Hematopoietic multipotent progenitor cell treated with erythropoietin and hydrocortisone succinate and interleukin-3 and kit ligand, for 6 days (in vitro differentiated cells): ENCODE measurements around the gene TIGIT.
"Not testable (repeated sequence)": the region's sequence is repeated elsewhere in the genome, so short reads cannot be mapped to it uniquely, and the experiment has no call there.

Experiments
- DNase-seq: peaks from one replicate; pipeline ENCODE4 v3.0.0-alpha.2; 2015

The TIGIT gene

DNA sequence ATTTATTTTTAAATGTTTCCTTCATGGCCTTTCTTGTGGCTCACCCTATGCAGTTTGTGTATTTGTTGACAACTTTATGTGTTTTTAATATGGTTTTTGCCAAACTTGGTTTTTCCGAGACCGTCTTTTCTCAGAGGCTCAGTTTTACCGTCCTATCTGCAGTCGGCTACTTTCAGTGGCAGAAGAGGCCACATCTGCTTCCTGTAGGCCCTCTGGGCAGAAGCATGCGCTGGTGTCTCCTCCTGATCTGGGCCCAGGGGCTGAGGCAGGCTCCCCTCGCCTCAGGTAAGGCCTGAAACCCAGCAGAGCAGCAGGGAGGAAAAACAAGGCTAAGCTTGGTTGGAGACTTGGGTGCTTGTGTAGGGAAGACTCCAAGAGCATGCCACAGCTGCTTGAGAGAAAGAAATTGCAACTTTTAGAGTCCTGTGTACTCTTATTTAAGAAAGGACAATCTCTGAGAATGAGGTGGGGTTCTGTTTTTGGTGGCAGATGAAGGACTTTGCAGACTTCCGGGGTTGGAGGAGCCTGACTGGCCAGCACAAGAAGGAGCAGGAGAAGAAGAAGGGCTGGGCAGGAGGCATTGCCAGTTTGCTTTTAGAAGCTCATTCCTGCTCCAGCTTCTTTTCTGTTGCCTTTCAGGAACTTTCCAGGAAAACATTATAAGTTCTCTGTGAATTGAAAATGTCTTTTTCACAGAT is at the start of gene TIGIT:
Gene TIGIT, plus strand, starts transcription at position 191 of the 698 bp plus-strand sequence. Its CDS starts 34 bp downstream, at position 225.
- DNase-seq, result no peak

DNA sequence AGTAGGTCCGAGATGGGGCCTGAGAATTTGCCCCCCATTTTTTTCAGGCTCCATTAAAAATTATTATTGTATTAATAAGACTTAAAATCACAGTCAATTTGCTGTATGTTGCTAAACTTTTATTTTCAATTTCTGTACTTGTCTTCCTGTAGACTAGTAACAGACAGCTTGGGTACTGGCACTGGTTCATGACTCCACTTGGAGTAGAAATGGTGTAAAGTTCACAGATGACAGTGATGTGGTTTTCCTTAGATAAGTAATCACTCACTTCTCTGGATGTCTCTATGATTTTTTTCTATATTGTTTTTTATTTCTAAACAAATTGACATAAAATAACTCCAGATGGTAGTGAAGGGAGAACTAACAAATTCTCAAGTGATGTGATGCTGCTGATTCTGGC is 40.9 kb upstream of the TIGIT start:
- DNase-seq, result no peak

DNA sequence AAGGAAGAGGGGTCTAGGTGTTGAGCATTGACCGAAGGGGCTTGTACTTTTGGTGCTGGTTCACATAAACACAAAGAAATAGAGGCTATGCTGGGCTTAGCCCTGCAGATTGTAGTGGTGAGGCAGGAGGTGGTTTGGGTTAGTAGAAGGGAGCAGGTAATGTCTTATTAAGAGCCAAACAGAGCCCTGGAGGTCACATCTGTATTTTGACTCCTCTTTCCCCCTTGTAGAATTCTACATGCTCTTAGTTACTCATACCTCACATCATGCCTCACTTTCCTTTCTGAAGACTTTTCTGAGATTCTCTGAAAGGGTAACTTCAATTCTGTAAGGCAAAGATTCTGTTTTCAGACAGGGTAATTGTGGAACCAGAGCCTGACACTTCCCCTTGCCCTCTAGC is 40.3 kb upstream of the TIGIT start:
- DNase-seq, result no peak

DNA sequence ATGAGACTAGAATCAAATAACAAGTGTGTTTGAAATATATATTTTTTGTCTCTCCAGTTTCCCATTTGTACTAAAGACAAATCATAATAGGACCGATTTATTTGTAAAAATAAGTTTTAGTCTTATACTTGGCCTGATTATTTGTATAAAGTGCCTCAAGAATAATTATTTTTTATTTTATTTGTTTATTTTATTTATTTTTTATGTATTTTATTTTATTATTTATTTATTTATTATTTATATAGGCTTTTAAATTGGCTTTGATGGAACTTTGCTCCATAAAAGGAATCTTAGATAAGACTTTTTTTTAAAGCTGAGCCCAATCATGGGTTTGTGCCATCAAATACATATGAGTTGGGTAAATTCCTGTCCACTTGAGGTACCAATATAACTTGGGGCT is 34.3 kb upstream of the TIGIT start:
- DNase-seq, result no peak

DNA sequence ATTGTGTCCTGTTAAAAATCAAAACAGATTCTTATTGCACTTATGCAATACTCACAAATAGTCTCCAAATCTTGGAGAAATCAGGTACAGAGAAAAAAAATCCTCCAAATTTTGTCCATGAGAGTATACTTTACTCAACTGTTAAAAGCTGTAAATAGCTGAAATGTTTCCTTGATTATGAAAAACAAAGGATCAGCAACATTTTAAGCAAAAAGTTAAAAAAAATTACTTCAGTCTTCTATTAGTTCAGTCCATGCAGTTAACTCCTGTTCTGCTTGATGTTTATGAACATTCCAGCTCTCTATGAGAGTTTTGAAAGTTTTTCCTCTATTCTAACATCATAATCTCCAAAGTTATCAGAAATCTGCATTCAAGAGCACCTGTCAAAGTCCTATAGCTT is 33.7 kb upstream of the TIGIT start:
- DNase-seq, result no peak

DNA sequence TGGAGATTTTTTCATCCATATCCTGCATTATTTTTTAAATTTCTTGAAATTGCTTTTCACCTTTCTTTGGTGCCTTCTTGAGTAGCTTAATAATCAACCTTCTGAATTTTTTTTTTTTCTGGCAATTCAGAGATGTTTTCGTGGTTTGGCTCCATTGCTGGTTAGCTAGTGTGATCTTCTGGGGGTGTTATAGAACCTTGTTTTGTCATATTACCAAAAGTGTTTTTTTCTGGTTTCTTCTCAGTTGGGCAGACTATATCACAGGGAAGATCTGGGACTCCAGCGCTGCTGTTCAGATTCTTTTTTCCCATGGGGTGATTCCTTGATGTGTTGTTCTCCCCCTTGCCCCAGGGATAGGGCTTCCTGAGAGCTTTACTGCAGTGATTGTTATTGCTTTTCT is 23.8 kb upstream of the TIGIT start:
- no peak for DNase-seq

DNA sequence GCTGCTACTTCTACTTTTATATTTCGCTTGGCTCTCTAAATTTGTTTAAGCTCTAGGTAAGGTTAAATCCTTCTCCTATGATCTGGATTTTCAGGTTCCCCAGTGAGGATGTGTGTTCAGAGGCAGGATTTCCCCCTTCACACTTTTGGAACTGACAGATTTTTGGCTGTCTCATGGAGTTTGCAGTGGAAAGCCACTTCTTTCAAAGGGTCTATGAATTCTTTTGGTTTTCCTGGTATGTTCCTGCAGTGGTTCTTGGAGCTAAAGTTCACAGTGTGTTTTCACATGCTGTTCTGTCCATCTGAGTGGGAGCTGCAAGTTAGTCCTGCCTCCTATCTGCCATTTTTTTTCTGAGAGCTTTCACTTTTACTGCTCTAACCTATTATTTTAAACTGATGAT is 21.6 kb upstream of the TIGIT start:
- DNase-seq, result no peak

DNA sequence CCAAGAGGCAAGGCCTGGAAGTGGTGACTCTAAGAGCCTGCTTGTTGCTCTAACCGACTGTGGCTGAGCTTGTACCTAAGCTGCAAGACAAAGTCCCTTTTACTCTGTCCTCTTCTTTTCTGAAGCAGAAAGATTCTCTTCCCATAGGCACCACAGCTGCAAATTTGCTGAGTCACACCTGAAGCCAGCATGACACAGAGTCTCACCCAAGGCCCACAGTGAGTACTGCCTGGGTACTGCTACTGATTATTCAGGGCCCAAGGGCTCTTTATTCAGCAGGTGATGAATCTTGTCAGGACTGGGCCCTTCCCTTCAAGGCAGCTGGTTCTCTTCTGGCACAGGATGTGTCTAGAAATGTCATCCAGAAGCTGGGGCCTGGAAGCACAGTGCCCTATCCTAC is 18.9 kb upstream of the TIGIT start:
- peak; percentile 36 for DNase-seq

DNA sequence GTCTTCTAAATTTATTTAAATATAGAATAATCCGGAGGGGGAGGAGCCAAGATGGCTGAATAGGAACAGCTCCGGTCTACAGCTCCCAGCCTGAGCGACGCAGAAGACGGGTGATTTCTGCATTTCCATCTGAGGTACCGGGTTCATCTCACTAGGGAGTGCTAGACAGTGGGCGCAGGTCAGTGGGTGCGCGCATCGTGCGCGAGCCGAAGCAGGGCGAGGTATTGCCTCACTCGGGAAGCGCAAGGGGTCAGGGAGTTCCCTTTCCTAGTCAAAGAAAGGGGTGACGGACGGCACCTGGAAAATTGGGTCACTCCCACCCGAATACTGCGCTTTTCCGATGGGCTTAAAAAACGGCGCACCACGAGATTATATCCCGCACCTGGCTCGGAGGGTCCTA is 17.0 kb upstream of the TIGIT start:
- not testable (repeated sequence) for DNase-seq

DNA sequence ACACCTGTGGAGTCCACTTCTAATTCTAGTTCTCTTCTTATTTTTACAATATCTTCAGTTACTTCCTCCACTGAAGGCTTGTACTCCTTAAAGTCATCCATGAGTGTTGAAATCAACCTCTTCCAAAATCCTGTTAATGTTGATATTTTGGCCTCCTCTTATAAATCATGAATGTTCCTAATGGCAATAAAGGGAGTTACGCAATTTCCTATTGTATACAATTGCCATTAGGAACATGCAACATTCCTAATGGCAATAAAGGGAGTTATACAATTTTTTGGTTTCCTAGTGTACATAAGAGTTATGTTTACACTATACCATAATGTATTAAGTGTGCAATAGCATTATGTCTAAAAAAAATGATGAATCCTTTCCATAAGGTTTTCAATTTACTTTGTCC is 9.2 kb upstream of the TIGIT start:
- DNase-seq, result no peak

DNA sequence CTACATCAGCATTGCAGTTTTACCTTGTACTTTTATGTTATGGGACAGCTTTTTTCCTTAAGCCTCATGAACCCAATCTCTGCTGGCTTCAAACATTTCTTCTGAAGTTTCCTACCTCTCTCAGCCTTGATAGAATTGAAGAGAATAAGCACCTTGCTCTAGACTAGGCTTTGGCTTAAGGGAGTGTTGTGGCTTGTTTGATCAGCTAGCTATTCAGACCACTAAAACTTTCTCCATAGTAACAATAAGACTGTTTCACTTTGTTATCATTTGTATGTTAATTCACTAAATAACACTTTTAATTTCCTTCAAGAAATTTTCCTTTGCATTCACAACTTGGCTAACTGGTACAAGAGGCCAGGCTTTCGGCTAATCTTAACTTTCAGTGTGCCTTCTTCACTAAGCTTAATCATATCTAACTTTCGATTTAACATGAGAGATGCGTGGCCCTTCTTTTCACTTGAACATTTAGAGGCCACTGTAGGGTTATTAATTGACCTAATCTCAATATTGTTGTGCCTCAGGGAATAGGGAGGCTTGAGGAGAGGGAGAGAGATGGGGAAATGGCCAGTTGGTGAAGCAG is 8.1 kb upstream of the TIGIT start:
- no peak for DNase-seq

DNA sequence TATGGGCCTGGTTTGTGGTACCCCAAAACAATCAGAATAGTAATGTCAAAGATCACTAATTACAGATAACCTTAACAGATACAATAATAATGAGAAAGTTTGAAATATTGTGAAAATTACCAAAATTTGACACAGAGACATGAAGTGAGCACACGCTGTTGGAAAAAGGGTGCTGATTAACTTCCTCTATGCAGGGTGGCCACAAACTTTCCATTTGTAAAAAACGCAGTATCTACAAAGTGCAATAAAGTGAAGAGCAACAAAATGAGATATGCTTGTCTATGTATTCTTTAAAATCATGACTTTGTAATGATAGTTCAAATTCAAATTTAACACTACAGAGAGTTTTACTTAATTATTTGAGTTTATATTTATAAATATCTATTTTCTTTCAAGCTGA is 7.6 kb upstream of the TIGIT start:
- DNase-seq, result no peak

DNA sequence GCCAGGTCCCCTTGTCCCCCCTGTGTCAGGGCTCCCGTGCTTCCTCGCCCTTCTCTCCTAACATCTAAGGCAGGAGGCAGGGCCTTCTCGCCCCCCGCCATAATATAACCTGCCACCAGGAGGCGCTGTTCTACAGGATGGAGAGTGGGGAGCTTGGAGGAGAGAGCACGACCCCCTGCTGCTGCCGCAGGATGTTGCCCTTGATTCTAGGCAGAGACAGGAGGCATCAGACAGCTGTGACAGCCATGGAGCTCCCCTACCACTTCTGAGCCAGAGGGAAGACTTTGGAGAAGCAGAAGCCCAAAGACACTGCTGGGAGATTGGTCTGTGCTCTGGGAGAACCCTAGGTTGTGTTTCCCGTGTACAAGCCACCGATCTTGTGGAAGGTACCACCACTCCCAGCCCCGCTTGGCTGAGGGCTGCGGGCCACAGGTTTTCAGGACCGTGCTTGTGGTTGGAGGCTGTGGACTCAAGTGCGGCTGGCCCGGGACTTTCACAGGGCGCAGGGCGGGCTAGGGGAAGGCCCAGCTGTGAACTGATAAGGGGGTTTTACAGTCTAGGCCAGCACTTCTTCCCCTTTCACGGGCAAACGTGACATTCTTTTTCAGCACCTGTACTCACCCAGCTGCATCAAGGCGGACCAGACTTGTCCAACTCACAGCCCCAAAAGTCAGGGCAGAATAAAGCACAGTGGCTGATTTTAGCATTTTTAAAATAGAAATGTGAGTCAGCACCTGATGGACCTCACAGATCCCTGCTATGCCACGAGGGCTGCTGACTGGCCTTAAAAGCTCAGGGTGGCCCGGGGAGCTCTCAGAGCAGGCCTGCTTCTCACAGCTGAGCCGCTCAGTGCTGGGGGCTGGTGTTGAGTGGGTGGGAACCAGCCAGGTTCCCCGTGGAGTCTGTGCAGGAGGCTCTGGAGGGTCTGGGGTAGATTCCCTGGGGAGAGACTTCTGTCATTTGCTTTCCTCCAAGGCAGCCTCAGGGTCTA is 2.6 kb upstream of the TIGIT start:
- DNase-seq, result peak; percentile 63

DNA sequence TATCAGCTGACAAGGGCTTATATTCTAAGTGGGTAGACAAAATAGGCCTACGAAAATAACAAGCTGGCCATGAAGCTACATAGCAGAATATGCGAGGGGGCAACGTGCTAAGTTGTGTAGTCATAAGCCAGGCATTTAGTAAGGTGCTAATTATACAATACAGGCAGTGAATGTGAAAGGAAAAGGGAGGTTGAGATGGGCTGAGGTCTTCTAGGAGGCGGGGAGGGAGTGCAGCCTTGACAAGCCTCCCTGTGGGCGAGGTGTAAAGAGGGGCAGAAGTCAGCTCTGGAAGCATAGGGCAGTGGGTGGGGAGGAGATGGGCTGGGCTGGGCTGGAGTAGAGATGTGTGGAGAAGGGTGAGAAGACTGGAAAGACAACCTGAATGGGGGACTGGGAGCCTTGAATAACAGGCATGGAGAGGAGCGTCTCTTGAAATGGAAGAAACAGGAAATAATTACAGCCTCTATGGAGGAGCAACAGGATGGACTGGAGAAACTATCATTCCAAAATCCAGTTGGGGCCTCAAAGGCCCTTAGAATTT is 1.2 kb downstream of the TIGIT start:
- DNase-seq, result no peak

DNA sequence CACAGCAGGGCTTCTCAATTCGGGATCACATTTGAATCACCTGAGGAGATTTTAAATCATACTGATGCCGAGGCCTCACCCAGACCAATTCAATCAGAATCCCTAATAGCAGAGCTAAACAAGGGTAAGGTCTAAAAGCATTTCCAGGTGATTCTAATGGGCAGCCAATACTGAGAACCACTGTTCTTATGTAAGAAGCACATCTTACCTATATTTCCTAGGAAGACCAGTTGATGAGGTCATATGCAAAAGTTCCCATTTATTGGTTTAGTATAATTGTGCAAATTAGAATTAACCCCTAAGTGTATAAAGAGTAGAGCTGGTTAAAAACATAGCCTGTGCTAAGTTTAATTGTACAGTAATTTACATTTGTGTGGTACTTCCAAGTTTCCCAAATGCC is 2.1 kb downstream of the TIGIT start:
- no peak for DNase-seq

DNA sequence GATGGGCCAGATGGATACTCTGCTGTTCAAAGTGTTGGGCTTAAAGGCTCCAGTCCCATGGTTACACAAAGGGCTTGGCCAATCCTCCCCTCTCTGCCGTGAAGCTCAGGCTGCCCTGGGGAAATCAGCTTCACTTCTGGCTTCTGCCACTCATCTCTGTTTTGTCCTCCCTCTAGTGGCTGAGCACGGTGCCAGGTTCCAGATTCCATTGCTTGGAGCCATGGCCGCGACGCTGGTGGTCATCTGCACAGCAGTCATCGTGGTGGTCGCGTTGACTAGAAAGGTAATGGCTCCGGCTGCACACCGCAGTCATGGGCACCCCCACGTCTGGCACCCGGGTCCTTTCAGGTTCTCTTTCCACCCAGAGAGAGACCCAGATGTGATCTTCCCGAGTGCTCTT is 5.6 kb downstream of the TIGIT start:
- DNase-seq, result peak; percentile 35

DNA sequence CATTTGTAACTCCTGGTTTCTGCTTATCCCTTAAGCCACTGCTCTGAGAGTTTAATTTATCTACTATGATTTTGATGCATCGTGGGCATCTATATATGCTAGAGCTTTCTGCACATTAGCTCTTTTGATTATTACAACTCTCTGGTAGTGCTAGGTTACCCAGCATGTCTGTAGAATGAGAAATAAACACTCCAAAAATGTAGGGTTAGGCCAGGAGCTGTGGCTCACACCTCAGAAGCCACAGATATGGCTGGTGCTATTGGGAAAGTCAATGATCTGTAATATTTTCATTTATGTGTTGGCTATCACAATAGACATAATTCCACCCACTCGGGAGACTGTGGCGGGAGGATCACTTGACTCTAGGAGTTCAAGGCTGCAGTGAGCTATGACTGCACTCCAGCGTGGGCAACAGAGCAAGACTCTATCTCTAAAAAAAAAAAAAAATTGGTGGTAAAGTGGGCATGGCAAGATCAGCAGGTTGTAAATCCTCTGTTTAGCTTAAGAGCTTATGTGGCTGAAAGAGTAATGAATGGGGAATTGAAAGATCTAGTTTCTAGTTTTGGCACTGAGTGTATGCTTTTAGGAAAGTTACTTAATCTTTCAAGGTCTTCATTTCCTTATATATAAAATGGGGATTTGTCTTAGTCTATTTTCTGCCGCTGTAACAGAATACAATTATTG is 6.3 kb downstream of the TIGIT start:
- no peak for DNase-seq

DNA sequence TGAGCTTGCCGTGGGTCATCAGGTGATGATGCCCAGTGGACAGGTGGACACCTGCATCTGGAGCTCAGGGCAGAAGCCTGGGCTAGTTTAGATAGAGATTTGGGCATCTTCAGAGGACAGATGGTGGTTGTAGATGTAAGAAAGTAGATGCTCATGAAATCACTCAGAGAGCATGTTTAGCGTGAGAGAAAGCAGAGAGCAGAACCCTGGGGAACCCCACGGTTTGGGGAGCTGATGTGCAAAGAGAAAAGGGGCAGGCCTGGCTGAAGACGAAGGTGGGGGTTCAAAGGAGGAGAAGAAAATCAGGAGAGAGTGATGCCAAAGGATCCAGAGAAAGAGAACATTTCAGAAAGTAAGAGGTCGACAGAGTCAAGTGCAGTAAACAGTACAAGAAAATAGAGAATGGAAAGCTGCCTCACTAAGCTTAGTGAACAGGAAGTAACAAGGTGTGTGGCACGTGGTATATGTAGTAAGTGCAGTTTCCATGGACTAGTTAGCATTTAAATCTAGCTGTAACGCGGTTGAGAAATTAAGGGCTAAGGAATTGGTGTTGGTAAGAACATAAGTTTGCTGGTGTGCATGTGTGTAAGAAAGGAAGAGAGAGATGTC is 13.5 kb downstream of the TIGIT start:
- no peak for DNase-seq

DNA sequence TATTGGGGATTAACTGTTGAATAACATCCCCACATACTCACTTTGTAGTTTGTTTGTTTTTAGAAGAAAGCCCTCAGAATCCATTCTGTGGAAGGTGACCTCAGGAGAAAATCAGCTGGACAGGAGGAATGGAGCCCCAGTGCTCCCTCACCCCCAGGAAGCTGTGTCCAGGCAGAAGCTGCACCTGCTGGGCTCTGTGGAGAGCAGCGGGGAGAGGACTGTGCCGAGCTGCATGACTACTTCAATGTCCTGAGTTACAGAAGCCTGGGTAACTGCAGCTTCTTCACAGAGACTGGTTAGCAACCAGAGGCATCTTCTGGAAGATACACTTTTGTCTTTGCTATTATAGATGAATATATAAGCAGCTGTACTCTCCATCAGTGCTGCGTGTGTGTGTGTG is 14.0 kb downstream of the TIGIT start:
- DNase-seq, result no peak

DNA sequence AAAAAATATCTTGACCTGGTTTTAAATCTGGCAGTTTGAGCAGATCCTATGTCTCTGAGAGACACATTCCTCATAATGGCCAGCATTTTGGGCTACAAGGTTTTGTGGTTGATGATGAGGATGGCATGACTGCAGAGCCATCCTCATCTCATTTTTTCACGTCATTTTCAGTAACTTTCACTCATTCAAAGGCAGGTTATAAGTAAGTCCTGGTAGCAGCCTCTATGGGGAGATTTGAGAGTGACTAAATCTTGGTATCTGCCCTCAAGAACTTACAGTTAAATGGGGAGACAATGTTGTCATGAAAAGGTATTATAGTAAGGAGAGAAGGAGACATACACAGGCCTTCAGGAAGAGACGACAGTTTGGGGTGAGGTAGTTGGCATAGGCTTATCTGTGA is 14.5 kb downstream of the TIGIT start:
- no peak for DNase-seq

DNA sequence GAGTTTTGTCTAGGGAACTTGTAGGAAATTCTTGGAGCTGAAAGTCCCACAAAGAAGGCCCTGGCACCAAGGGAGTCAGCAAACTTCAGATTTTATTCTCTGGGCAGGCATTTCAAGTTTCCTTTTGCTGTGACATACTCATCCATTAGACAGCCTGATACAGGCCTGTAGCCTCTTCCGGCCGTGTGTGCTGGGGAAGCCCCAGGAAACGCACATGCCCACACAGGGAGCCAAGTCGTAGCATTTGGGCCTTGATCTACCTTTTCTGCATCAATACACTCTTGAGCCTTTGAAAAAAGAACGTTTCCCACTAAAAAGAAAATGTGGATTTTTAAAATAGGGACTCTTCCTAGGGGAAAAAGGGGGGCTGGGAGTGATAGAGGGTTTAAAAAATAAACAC is 15.0 kb downstream of the TIGIT start:
- no peak for DNase-seq

DNA sequence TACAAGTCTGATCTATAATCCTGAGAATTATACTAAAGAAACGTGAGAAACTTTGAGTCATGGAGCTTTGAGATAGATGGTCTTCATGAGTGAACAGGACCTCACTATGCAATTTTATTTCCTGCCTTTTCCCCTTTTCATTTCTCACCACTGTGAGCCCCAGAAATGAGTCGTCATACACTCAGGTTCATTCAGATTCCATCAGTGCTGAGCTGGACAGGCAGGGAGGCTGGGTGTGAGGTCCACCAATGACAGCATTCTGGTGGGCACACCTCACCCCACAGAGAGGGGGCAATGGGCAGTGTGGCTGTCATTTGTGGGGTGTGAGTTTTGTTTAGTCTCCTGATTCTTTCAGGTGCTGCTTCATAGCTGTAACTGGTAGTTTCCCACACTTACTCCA is 16.9 kb downstream of the TIGIT start:
- DNase-seq, result no peak

DNA sequence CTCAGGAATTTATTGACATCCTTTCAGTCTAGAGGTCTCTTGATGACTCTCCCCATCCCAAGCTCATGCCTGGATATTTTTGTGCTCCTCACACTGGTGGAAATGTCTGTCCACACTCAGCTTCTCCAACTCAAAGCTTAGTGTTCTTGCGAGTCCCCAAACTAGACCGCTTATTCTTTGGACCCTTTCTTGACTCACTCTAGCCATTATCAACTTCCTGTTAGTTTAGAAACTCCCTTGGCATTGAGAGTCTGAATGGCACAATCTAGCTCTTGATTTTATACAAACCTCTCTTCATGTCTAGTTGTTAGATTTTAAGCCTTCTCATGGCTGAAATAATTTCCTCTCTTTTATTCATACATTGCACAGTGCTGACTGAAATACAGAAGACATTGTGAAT is 19.6 kb downstream of the TIGIT start:
- no peak for DNase-seq
